ENCODE measurements around the gene AHNAK2.
"Not testable (repeated sequence)": the region's sequence is repeated elsewhere in the genome, so short reads cannot be mapped to it uniquely, and the experiment has no call there.

AHNAK2 gene

GRCh38 chr14:104927432-104927816 is 50.8 kb downstream of the AHNAK2 start:
- no peak for DNase-seq (ENCODE audit: low read depth in 2 of 2)

DNA sequence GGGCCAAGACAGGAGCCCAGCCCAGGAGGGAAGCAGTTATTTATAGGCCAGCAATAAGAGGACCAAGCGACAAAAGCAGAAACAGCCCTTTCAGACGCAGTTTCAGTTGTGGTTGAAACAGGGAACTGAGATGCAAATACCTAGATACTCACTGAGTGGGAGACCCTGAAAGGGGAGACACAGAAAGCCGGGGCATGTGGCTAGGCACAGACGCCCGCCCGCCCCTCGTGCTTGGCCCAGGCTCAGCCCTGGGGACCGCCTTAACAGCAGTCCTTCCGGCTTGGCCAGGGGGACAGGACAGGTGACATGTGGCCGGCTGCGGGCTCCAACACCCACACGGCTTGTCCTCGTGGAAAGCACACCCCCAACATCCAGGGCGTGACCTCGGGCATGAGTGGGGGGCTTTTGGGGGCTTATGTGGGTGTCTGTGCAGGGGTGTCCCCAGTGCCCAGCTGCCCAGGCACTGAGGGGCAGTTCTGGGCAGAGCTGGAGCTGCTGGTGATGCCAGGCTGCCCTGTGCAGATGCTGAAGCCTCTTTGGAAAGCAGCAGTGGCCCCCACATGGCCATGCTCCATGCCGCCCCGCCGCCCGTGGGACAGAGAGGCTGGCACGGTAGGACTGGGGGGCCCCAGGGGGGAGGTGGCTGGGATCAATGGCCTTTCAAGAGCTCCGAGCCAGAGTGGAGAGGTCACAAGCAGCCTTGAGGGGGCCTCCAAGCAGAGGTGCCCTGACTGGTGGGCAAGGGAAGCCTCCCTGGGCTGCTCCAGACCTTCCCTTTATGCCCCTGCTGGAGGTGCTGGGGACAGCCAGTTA is 51.3 kb downstream of the AHNAK2 start:
- no peak for DNase-seq (ENCODE audit: low read depth in 2 of 2)

- DNase-seq (ENCODE audit: low read depth in 2 of 2): no peak
Measured at GRCh38 chr14:104925855-104926609, 52.1 kb downstream of the AHNAK2 start.

- no peak for DNase-seq (ENCODE audit: low read depth in 2 of 2)
Measured at GRCh38 chr14:104925214-104925854, 52.8 kb downstream of the AHNAK2 start.

DNA sequence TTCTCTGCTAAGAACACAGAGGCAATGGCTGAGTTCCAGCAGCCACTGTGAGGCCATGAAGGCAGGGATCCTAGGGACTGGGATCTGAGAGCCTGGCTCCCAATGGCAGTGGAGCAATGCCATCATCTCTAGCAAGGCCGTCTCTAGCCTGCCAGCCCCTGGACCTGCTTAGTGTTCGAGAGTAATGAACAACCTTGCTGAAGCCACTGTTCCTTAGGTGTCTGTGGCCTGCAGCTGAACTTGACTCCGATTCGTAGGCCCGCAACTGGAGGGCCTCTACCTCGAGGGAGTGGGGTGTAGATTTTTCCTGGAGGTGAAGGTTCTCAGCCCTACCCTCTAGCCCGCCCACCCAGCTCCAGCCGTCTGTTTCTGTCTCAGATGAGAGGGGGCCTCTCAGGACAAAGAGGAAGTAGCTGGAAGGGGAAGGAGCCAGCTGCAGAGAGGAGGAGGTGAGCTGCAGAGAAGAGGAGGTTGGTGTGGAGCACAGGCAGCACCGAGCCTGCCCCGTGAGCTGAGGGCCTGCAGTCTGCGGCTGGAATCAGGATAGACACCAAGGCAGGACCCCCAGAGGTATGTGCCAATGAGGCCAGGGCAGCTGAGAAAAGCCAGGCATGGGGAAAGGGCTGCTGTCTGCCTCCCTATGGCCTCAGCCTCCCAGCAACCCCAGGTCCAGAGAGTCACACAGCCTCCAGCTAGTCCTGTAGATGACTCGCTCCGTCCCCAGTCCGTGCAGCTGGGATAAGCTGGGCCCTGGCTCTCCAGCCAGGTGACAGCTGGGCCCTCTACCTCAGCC is 53.6 kb downstream of the AHNAK2 start, which contains the start of gene PLD4:
PLD4 (plus strand) TSS at position 459 of the 793 bp plus-strand sequence. CDS start 2,262 bp downstream, outside the sequence.
- DNase-seq (ENCODE audit: low read depth in 2 of 2): no peak

- DNase-seq (ENCODE audit: low read depth in 2 of 2): no peak
Measured at GRCh38 chr14:104923640-104924420, 54.3 kb downstream of the AHNAK2 start.

GRCh38 chr14:104919993-104920315 is 58.2 kb downstream of the AHNAK2 start:
- DNase-seq (ENCODE audit: low read depth in 2 of 2): no peak

DNA sequence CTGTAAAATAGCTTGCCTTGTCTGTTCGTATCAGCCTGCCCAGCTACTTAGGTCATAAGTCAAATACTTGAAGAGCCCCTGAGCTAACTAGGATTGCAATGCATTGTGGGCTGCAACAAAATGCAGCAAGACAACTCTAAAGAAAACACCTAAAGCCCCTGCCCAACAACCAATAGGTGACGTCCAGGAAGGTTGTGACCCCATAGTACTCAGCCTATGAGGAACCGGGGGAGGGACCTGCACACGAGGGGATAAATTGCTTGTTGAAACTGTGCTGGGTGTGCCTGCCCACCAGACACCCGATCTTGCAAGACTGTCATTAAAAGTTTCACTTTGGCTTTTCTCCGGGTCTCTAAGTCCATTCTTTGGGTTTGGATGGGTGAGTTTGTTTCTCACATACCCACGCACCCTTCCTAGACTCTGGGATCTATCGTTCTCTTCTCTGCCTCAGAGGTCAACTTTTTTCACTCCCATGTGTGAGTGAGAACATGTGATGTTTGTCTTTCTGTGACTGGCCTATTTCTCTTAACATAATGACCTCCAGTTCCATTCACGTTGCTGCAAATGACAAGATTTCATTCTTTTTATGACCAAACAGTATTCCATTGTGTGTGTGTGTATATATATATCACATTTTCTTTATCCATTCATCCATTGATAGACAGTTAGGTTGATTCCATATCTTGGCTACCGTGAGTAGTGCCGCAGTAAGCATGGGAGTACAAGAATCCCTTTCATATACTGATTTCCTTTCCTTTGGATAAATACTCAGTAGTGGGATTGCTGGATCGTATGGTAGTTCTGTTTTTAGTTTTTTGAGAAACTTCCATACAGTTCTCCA is 58.8 kb downstream of the AHNAK2 start:
- DNase-seq (ENCODE audit: low read depth in 2 of 2): not testable (repeated sequence)

GRCh38 chr14:104917993-104918392 is 60.2 kb downstream of the AHNAK2 start:
- DNase-seq (ENCODE audit: low read depth in 2 of 2): no peak

- DNase-seq (ENCODE audit: low read depth in 2 of 2): no peak
Measured at GRCh38 chr14:104917116-104917515, 61.1 kb downstream of the AHNAK2 start.

- DNase-seq (ENCODE audit: low read depth in 2 of 2): no peak
Measured at GRCh38 chr14:104913435-104913834, 64.7 kb downstream of the AHNAK2 start.

DNA sequence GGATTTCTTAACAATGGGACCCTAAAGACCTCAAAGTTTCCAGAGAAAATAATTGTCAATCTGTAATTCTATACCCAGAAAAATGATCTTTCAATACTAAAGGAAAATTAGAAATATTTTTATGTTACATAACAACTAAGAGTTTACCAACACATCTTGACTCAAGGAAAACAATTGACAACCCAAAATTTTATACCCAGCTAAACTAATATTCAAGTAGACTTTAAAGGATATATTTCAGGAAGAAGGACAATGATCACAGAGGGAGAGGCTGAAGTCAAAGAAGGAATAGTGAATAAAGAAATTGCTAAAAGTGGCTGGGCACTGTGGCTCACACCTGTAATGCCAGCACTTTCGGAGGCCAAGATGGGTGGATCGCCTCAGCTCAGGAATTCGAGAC is 66.1 kb downstream of the AHNAK2 start:
- DNase-seq (ENCODE audit: low read depth in 2 of 2): no peak

GRCh38 chr14:104908303-104908702 is 69.9 kb downstream of the AHNAK2 start:
- no peak for DNase-seq (ENCODE audit: low read depth in 2 of 2)

DNA sequence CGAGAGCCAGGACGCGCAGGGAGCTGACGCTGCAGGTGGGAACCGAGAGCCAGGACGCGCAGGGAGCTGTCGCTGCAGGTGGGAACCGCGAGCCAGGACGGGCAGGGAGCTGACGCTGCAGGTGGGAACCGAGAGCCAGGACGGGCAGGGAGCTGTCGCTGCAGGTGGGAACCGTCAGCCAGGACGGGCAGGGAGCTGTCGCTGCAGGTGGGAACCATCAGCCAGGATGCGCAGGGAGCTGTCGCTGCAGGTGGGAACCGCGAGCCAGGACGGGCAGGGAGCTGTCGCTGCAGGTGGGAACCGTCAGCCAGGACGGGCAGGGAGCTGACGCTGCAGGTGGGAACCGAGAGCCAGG is 72.6 kb downstream of the AHNAK2 start:
- not testable (repeated sequence) for DNase-seq (ENCODE audit: low read depth in 2 of 2)

GRCh38 chr14:104904650-104905578 is 73.3 kb downstream of the AHNAK2 start:
- not testable (repeated sequence) for DNase-seq (ENCODE audit: low read depth in 2 of 2)

DNA sequence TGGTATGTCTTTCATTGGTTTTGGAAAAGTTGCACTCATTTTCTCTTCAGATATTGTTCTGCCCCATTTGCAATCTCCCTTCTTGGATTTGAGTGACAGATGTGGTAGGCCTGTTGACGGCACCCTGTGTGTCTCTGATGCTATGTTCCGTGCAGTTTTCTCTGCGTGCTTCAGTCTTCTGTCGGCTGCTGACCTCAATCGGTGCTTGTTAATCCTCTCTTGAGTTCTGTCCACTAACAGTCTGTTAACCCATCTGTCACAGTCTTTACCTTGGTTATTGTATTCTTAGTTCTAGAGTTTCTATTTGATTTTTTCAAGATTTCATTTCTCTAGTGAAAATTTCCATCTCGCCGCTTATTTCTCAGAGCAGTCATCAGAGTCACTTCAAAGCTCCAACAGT is 74.2 kb downstream of the AHNAK2 start:
- DNase-seq (ENCODE audit: low read depth in 2 of 2): no peak

- DNase-seq (ENCODE audit: low read depth in 2 of 2): no peak
Measured at GRCh38 chr14:104900639-104901512, 77.3 kb downstream of the AHNAK2 start.

- DNase-seq (ENCODE audit: low read depth in 2 of 2): no peak
Measured at GRCh38 chr14:104899781-104900180, 78.4 kb downstream of the AHNAK2 start.

Data from stimulated activated CD8-positive, alpha-beta memory T cell treated with anti-CD3 and anti-CD28 coated beads, Interleukin-15, amount 100 ng/mL, for 4 hours (primary cell).